Stimulated activated CD4-positive, alpha-beta T cell treated with anti-CD3 and anti-CD28 coated beads, TNF-alpha, amount 100 ng/mL, for 48 hours (primary cell): Measurements from ENCODE around the gene ZC3H12A.

Experiments
- DNase-seq, 3 donors: peaks; one replicate each; pipeline ENCODE4 v3.0.0-alpha.2; 2020; ENCODE audit warnings: low read depth in 3 of 3

Gene ZC3H12A

DNA sequence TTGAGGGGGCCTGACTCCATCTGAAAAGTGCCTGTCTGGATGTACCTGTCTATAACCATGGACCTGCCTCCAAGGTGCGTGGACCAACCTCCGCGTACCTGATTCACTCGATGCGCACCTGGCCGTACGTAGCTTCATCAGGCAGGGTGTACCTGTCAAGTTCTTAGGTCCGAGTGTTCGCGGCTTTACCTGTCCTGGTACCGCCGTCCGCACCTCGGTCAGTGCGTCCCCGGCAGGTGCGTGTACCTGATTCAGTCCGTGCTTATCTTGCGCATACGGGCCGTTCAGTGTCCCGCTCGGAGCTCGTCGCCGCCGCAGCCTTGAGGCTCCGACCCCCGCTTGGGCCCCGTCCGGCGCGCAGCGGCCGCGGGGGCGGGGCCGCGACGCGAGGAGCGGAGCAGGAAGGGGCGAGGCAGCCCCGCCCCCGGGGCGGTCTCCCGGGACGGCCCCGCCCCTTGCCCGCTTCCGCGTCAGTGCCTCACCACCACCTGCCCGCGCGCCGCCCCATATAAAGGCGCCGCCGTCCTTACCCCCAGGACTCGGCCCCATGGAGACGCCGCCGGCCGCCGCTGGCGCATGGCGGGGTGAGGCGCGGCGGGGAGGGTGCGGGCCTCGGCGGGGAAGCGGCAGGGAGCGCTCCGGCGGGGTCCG lies at the start of gene ZC3H12A:
Gene ZC3H12A, plus strand, starts transcription at position 535 of the 651 bp plus-strand sequence. CDS start 917 bp downstream, outside the sequence.
- peak; percentile 84 to 91 (median 87) for DNase-seq

- no peak for DNase-seq
Measured at GRCh38 chr1:37425221-37425620, 49.2 kb upstream of the ZC3H12A start.

GRCh38 chr1:37429029-37429428 lies 45.4 kb upstream of the ZC3H12A start:
- DNase-seq, result no peak

DNA sequence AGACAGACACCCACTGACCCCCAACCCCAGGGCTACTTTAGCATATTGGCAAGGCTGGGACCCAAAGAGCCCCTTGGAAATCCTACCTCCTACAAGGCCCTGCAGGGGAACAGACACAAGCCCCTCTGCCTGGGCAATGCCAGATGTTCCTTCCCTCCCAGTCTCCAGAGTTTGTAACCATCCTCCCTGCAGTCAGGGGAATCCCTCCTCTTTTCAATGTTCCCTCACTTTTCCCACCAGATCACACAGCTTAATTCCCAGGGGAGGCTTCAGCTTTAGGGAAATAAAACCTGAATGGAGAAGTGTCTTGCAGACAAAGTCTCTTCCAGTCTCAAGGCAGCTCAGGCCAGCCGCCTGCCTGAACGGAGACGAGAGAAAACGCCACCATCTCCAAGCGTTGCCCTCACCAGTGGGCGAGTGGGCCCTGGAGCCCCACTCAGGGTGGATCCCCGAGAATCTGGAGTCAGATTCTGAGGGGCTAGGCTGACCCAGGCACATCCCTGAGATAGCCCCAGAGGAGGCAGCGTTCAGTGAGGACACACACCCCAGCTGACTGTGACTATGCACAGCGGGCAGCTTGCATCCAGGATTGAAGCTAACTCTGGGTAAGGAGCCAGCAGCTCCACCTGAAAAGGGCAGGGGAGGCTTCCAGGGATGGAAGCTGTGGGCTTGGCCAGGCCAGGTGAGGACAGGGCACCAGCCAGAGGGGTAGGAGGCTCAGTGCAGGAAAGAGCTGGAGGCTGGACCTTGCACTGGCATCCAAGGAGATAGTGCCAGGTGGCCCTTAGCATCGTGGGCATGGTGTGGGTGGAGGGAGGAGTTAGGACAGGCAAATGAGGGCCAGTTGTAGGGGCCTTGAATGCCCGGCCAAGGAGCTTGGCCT lies 44.0 kb upstream of the ZC3H12A start:
- no peak for DNase-seq

GRCh38 chr1:37432716-37433115 lies 41.7 kb upstream of the ZC3H12A start:
- DNase-seq, result no peak

DNA sequence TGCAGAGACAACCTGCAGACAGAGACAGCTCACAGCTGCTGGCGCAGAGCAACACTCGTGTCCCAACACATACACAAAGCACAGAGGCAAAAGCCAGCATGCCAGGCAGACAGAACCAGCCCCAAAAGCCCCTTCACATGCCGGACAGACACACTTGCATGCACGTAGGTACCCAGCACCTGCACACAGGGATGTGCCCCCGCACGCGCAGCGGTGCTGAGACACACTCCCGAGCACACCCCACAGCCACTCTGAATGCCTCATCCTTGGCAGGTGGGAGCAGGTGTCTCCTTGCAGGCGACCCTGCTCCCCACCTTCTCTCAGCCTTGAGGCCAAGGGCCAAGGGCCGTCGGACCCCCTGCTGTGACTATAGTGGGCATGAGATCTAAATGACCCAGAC lies 41.2 kb upstream of the ZC3H12A start:
- DNase-seq, result no peak

GRCh38 chr1:37434292-37435225 lies 39.8 kb upstream of the ZC3H12A start:
- peak; percentile 46 to 72 (median 53) for DNase-seq

- DNase-seq, result no peak
Measured at GRCh38 chr1:37437087-37437486, 37.3 kb upstream of the ZC3H12A start.

DNA sequence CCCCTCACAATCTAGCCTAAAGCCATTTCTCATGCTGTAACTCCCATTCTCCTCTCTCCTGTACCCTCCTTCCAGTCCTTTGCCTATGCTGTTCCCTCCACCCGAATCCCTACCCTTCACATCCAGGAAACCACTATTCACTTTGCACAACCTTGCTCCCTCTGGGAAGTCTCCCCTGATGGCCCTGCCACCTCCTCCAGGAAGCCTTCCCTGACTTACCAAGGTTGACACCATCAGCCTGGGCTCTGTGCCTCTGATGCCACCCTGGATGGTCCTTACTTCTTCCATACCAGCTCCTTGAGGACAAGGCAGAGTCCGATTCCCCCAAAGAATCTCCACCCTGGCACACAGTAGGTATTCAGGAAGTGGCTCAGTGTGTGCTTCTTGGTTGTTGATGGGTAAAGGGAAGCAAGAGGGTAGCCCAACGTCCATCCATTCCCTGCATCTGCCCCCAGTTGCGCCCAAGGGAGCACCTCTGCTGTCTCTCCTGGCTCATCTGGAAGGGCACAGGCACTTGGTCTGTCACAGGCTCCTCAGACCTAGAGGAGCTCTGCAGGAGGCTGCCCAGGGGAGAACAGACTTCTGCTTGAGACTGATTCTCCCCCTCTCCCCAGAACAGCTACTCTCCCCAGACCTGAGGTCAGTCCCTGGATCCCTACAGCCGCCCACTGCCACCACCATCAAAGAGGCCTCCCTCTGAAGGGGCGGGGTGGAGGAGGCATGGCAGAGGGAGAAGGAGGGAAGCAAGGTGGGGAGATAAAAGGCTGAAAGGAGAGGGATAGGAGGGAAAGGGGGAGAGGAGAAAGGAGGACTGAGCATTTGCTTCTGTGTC lies 36.1 kb upstream of the ZC3H12A start:
- DNase-seq, result no peak

- DNase-seq, result no peak
Measured at GRCh38 chr1:37438869-37439343, 35.5 kb upstream of the ZC3H12A start.

DNA sequence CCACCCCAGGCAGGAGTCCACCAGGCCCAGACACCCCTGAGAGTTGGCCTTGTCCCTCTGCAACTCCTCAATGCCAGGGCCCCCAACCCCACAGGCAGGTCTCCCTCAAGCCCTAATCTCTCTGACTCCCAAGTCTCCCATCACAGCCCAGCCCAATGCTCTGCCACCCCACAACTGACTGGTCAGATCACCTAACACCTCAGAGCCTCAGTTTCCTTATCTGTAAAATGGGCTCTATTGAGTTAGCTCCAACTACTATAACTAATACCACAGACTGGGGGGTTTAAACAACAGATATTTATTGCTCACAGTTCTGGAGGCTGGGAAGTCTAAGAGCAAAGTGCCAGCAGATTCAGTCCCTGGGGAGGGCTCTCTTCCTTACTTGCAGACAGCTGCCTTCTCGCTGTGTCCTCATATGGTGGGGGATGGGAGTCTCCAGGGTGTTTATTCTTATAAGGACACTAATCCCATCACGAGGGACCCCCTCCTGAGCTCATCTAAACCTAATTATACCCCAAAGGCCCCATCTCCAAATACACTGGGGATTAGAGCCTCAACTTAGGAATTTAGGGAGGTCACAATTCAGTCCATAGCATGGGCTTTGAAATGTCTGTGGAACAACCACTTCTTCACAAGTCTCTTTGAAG lies 34.9 kb upstream of the ZC3H12A start:
- no peak for DNase-seq

GRCh38 chr1:37441490-37441889 lies 32.9 kb upstream of the ZC3H12A start:
- no peak for DNase-seq

DNA sequence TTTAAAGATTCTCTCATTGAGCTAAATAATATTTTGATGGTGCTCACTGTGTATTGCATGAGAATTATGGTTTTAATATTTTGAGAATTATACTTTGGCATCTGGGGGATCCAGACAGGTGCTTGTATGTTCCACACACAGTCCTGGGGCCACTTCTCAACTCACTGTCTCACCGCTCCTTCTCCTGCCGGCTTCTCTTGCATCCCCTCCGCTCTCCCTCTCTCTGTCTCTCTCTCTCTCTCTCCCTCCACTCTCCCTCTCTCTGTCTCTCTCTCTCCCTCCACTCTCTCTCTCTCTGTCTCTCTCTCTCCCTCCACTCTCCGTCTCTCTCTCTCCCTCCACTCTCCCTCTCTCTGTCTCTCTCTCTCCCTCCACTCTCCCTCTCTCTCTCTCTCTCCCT lies 32.2 kb upstream of the ZC3H12A start:
- no peak for DNase-seq

DNA sequence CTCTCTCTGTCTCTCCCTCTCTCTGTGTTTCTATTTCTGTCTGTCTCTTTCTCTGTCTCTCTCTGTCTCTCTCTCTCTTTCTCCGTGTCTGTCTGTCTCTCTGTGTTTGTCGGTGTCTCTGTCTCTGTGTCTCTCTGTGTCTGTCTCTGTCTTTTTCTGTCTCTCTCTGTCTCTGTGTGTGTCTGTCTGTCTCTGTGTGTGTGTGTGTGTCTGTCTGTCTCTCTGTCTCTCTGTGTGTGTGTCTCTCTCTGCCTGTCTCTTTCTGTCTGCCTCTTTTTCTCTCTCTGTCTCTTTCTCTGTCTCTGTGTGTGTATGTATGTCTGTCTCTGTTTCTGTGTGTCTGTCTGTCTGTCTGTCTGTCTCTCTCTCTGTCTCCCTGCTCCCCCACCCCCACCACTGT lies 31.7 kb upstream of the ZC3H12A start:
- DNase-seq, result no peak

DNA sequence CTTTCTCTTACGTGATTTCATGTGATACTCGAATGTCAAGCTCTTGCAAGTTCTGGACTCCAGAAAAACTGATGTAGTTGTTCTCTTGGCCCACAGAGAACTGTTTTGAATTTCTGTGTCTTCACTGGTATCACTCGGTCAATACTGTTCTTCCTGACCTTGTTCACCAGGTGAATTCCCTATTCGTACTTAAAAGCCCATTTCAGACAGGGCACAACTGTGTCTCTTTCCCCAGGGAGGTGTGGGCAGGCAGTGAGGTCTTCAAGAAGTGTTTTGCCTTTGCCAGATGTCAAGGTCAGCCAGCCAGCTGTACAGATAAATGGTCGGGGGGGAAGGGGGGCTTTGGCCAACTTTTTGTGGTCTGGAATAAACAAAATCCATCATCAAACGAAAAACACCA lies 27.5 kb upstream of the ZC3H12A start:
- DNase-seq, result no peak

DNA sequence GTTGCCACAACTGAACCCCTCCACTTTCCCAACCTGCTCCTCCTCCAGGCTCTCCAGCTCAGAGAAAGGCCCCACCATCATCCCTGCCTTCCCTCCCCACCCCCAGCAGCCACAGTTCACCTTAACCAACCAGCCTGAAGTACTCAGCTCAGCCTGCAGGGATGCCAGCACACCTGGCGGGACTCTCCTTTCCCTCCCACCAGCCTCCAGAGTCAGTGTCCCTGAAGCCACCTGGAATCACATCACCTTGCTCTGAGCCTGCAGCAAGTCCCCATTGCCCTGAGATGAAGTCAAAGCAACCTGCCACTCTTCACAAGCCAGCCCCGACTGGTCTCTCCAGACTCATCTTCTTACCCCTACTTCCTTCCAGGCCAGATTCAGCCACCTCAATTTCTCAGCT lies 26.2 kb upstream of the ZC3H12A start:
- DNase-seq, result no peak

DNA sequence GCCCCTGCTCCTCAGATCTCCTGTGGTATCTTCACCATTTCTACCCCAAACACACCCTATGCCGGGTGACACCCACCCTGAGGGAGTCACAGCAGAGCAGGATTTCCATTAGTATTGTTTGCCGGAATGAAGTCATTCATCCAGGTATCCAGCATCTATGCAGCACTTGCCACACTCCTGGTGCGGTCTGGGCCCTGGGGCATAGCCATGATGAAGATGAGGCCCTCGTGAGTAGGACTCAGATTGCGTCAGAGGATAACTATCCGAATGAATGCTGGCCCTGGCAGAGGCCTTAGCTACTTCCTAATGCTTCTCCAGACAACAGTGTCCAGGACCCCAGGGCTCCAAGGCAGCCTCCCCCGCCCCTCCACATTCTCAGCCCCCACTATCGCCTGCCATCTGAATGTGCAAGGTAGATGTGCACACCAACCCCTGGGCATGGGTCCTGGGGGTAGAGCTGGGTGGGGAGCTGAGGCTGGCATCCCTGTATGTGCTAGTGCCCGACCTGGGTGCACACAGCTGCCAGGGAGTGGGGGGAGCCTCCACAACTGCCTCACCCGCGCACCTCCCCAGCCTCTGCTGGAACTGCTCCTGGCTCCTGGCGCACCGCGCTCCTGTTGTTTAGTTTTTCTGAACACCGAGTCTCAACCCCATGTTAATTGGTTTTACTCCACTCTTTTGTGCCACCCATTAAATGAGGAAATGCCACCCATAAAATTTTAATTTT lies 25.5 kb upstream of the ZC3H12A start:
- DNase-seq, result no peak

DNA sequence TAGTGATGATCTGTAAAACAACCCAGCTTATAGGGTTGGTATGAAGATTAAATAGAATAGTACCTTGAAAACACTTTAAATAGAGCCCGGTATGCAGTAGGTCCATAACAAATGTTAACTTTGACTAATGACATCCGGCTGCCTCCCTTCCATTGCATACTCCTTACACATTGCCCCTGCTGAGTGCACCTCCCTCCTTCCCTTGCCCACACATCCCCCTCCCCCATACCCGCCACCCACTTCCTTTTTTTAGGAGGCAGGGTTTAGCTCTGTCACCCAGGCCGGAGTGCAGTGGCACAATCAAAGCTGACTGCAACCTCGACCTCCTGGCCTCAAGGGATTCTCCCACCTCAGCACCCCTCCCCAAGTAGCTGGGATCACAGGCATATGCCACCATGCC lies 24.4 kb upstream of the ZC3H12A start:
- no peak for DNase-seq

- no peak for DNase-seq
Measured at GRCh38 chr1:37452416-37452815, 22.0 kb upstream of the ZC3H12A start.

DNA sequence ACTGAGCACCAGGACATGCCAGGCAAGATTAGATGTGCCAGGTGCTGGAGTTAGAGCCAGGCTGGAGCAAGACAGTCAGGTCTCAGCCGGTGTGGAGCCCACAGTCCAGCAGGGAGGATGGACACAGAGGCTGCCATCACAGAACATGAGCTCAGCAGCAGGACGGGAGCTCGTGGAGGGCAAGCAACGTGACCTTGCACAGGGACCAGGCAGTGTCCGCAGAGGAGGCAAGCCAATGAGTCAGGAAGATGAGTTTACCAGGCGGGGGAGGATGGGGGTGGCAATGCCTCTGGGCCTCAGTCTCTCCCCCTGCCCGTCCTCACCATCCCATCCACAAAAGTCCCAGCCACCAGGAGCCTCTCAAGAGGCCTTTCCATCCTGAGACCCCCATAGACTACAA lies 20.7 kb upstream of the ZC3H12A start:
- DNase-seq, result no peak
